GM19193 (cell line): ENCODE results near the gene GGN.

Experiments used
- POLR2A ChIP-seq: IDR thresholded peaks from 4 replicates; pipeline ENCODE4 v1.6.1; 2011; ENCODE audit not compliant: insufficient read depth, insufficient read length; ENCODE audit errors: extremely low read depth

GGN gene

GRCh38 chr19:38417544-38418506 lies 30.0 kb upstream of the GGN start:
- no peak for TF ChIP-seq POLR2A

- TF ChIP-seq POLR2A, result no peak
These were observed 29.3 kb upstream of the GGN start for GRCh38 chr19:38417146-38417543.

- no peak for TF ChIP-seq POLR2A
These were observed 25.6 kb upstream of the GGN start for GRCh38 chr19:38413416-38413815.

GRCh38 chr19:38412961-38413360 lies 25.1 kb upstream of the GGN start:
- TF ChIP-seq POLR2A, result no peak

- TF ChIP-seq POLR2A, result no peak
These were observed 24.7 kb upstream of the GGN start for GRCh38 chr19:38412491-38412890.

- TF ChIP-seq POLR2A, result no peak
These were observed 23.3 kb upstream of the GGN start for GRCh38 chr19:38411041-38411712.

- no peak for TF ChIP-seq POLR2A
These were observed 21.8 kb upstream of the GGN start for GRCh38 chr19:38409631-38410133.

- TF ChIP-seq POLR2A, result no peak
These were observed 17.4 kb upstream of the GGN start for GRCh38 chr19:38405276-38405675.

- TF ChIP-seq POLR2A, result no peak
These were observed 17.0 kb upstream of the GGN start for GRCh38 chr19:38404858-38405257.

- TF ChIP-seq POLR2A, result peak; percentile 35
These were observed 15.3 kb upstream of the GGN start, which contains the start of gene FAM98C for GRCh38 chr19:38402967-38403674. TSS of gene FAM98C (plus strand) at chr19:38403093. CDS start at chr19:38403154, 61 bp downstream.

GRCh38 chr19:38402623-38402966 lies 14.8 kb upstream of the GGN start:
- no peak for TF ChIP-seq POLR2A

GRCh38 chr19:38401148-38401547 lies 13.3 kb upstream of the GGN start:
- TF ChIP-seq POLR2A, result no peak

- no peak for TF ChIP-seq POLR2A
These were observed 12.5 kb upstream of the GGN start for GRCh38 chr19:38400361-38400760.

GRCh38 chr19:38399537-38399936 lies 11.7 kb upstream of the GGN start:
- TF ChIP-seq POLR2A, result no peak

GRCh38 chr19:38399081-38399480 lies 11.2 kb upstream of the GGN start:
- TF ChIP-seq POLR2A, result no peak
